HG03575 (cell line): ENCODE data around the gene SAMM50.

Source experiments
- ATAC-seq: cut with Tn5 transposase; IDR thresholded peaks from one replicate; pipeline ENCODE4 v1.9.1; 2021; ENCODE audit not compliant: unreplicated experiment, insufficient number of reproducible peaks, low FRiP score; ENCODE audit errors: extremely low read depth

The SAMM50 gene

GRCh38 chr22:43955040-43955882, at the start of gene SAMM50:
TSS of gene SAMM50 (plus strand) at chr22:43955442. CDS start at chr22:43955578, 136 bp downstream.
- ATAC-seq: peak; percentile 67

DNA sequence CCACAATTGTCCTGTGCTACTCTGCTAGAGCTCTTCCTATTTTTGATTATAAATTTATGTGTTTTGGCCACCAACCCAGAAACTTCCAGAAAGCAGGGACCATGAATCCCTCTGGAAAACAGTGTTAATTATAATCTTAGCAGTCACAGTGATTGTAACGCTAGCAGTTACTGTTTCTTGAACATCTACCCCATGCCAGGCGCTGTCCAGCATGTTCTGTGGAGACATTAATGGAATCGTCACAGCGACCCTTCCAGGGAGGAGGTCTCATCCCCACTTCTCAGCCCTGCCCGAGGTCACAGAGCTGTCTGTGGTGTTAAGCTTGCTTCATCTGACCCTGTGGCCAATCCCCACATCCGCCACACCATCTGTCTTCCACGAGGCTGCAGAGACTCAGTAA, 49.6 kb upstream of the SAMM50 start:
- ATAC-seq: no peak

- no peak for ATAC-seq
Measured at GRCh38 chr22:43909708-43910107, 45.5 kb upstream of the SAMM50 start.

GRCh38 chr22:43910178-43910695, 45.0 kb upstream of the SAMM50 start:
- no peak for ATAC-seq

DNA sequence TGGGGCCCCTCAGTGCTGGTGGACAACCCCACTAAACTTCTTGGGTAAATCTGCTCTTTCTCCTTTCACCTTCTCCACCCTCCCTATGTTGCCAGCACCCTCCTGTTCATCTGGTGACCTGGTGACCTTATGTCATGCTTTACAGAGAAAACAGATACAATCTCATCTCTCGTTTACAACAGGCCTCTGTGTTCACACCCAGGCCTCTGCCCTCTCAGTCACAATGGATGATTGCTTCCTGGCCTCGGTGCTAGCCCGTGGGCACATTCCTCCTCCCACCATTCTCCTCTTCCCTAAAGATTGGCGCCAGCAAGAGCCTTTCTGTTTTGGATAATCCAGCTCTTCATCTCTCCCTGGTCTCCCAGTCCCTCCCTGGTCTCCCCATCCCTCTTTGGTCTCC, 43.9 kb upstream of the SAMM50 start:
- no peak for ATAC-seq

DNA sequence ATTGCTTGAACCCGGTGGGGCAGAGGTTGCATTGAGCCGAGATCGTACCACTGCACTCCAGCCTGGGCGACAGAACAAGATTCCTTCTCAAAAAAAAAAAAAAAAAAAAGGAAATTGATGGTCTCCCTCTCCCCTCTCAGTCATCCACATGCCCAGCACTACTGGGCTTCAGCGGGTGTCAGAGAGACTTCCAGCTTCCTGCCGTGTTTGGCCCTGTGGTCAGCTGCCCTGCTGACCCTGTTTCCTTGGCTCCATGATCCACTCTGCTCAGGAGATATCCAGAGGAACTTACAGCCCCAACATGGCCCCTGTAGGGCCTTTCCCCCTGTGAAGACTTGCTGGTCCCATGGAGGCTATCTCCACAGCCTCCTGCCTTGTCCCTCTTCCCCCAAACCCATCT, 37.7 kb upstream of the SAMM50 start:
- ATAC-seq: no peak

DNA sequence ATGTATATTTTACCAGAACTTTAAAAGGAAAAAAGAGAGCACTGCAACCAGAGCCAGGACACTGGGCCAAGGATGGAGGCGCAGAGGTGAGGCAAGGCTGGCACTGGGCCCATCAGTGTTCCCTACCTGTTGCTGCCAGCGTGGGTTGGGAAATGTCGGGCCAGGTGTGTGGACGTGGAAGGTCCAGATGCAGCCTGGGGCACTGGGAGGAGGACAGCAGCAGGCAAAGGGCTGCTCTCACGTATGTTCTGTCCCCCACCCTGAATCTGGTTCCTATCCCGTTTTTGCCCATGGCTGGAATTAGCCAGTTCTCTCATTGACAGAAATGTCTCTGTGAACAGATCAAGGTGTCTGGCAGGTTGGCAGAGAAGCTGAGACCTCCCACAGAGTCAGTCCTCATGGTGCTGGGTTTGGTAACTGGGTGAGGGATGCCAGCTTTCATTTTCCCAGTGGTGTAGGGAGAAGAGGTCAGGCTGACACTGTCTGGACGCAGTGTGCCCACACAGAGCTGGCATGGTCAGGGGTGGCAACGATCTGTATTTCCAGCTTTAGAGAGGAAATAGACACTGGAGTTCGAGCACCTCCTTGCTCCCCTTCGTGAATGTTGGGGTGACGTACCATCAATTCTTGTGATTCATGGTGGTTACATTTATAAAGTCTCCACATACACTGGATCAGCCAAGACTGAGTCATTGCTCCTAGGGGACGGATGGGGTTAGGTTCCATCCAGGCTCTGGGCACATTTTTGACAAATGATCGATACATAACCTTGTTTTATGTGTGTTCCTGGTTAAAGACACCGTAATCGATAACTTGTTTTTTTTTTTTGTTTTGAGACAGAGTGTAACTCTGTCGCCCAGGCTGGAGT, 35.9 kb upstream of the SAMM50 start:
- no peak for ATAC-seq

DNA sequence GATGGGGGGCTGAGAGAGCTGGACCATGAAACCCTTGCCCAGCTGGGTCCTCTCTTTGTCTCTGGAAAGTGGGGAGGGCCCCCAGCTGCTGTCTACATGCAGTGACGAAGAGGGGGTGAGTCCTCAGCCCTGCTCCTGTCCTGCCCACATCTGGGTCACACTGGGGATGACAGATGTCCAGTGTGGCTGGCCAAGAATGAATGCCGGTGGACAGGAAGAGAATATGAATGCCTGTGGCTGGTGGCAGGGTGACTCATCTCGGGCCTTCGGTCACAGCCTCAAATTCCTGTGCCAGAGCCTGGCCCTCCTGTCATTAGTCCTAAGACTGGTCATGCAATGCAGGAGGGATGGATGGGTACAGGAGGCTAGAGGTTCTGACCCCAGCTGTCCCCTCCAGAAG, 33.9 kb upstream of the SAMM50 start:
- ATAC-seq: no peak

- no peak for ATAC-seq
Measured at GRCh38 chr22:43922123-43922522, 33.1 kb upstream of the SAMM50 start.

- no peak for ATAC-seq
Measured at GRCh38 chr22:43923191-43923590, 32.1 kb upstream of the SAMM50 start.

DNA sequence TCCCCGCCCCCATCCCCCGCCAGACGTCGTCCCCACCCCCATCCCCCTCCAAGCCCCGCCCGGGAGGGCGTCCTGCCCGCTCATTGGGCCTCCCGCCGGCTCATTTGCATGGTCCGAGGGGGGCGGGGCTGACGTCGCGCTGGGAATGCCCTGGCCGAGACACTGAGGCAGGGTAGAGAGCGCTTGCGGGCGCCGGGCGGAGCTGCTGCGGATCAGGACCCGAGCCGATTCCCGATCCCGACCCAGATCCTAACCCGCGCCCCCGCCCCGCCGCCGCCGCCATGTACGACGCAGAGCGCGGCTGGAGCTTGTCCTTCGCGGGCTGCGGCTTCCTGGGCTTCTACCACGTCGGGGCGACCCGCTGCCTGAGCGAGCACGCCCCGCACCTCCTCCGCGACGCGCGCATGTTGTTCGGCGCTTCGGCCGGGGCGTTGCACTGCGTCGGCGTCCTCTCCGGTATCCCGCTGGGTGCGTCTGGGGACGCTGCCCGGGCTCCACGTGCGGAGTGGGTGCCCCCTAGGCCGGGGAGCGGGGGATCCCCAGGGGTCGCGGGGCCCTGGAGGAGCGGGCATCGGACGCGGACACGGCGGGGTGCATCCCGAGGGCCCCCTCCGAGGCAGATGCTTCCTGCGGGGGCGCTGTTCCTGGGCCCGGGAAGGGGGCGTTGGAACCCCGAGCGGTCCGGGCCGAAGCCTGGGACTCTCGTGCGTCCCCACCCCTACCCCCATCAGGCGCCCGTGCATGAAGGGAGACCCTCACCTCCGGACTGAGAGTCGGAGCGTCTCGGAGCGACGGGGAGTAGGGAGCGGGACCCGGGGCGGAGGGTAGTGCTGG, 31.4 kb upstream of the SAMM50 start, which contains the start of gene PNPLA3:
Gene PNPLA3 (plus strand): TSS at position 175 of the 834 bp plus-strand sequence. CDS start 107 bp downstream, at position 282.
- no peak for ATAC-seq

DNA sequence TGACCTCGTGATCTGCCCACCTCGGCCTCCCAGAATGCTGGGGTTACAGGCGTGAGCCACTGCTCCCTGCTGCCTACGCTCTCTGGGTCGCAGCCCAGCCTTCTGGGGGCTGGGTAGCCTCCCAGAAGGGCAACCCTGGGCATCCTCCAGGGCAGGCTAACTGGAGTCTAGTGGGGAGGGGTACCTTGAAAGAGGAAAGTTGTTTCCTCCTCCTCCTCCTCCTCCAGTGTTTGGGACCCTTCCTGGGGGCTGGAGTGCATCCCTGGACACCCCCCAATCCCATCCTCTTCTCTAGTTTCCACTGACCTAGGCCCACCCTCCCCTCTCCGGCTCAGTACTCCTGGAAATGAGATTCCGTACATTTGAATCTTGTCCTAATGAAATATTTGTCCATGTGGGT, 30.4 kb upstream of the SAMM50 start:
- ATAC-seq: no peak

GRCh38 chr22:43925433-43926348, 29.6 kb upstream of the SAMM50 start:
- ATAC-seq: no peak

DNA sequence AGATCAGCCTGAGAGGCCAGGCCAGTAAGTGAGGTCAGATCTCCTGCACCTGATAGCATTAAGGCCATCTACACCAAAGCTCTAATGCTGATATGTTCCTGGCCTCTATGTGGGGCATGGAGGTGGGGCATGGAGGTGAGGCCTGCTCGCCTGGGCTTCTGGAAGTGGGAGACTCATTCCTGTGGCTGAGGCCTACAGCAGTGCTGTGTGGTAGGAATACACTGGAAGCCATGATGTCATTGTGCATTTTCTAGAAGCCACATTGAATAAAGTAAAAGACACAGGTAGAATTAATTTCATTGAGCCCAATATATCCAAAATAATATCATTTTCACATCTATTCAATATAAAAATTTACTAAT, 28.9 kb upstream of the SAMM50 start:
- no peak for ATAC-seq

DNA sequence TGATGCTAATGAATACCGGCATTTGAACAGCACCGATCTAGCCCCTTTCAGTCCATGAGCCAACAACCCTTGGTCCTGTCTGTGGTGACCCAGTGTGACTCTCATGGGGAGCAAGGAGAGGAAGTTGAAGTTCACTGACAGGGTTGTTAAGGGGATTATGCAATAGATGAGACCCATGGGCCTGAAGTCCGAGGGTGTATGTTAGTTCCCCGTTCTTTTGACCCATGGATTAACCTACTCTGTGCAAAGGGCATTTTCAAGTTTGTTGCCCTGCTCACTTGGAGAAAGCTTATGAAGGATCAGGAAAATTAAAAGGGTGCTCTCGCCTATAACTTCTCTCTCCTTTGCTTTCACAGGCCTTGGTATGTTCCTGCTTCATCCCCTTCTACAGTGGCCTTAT, 26.8 kb upstream of the SAMM50 start:
- ATAC-seq: no peak

GRCh38 chr22:43928908-43929307, 26.3 kb upstream of the SAMM50 start:
- ATAC-seq: no peak

GRCh38 chr22:43931771-43932170, 23.5 kb upstream of the SAMM50 start:
- ATAC-seq: no peak

GRCh38 chr22:43941449-43941848, 13.8 kb upstream of the SAMM50 start:
- ATAC-seq: no peak
